GM23338 (cell line): Measurements from ENCODE around the gene TNNI3K. TPM values are rescaled to one million over a fixed set of nuclear protein-coding genes. Genes with fewer than 3 reads are reported as not detected.

Source experiments
- ATAC-seq: fragments of 200-7000 bp; cut with Tn5 transposase; 3 replicates; pipeline ENCODE4 v1.9.1; 2020
- DNase-seq: peaks from one replicate; pipeline ENCODE4 v3.0.0-alpha.2; 2015; ENCODE audit warnings: low spot score
- H2AFZ ChIP-seq: fragments of 200-600 bp; sonication (generic); 2 replicates; pipeline ENCODE4 v1.8.0; 2016; ENCODE audit warnings: antibody characterized with exemption, mild to moderate bottlenecking, moderate library complexity
- H3F3A ChIP-seq: fragments of 200-600 bp; sonication (generic); replicated peaks from 2 replicates; pipeline ENCODE4 v1.8.0; 2017; ENCODE audit warnings: antibody characterized with exemption, mixed run types, low read depth
- H3K27ac ChIP-seq: fragments of 200-600 bp; sonication (generic); 2 replicates; pipeline ENCODE4 v1.6.1; 2016; ENCODE audit warnings: low read depth
- H3K27me3 ChIP-seq: fragments of 200-600 bp; sonication (generic); 2 replicates; pipeline ENCODE4 v1.8.0; 2016; ENCODE audit warnings: mild to moderate bottlenecking, mixed run types, moderate library complexity; ENCODE audit not compliant: insufficient read depth
- H3K36me3 ChIP-seq: fragments of 200-600 bp; sonication (generic); 2 replicates; pipeline ENCODE4 v1.8.0; 2016; ENCODE audit warnings: mild to moderate bottlenecking; ENCODE audit not compliant: insufficient read depth
- H3K4me1 ChIP-seq: fragments of 200-600 bp; sonication (generic); 2 replicates; pipeline ENCODE4 v1.8.0; 2016; ENCODE audit warnings: mild to moderate bottlenecking, moderate library complexity; ENCODE audit not compliant: insufficient read depth
- H3K4me2 ChIP-seq: fragments of 200-600 bp; sonication (generic); 2 replicates; pipeline ENCODE4 v1.7.1; 2017; ENCODE audit warnings: mixed run types
- H3K4me3 ChIP-seq: fragments of 200-600 bp; sonication (generic); 2 replicates; pipeline ENCODE4 v1.6.1; 2016; ENCODE audit warnings: mixed run types
- H3K79me2 ChIP-seq: fragments of 200-600 bp; sonication (generic); replicated peaks from 2 replicates; pipeline ENCODE4 v1.8.0; 2017; ENCODE audit warnings: mild to moderate bottlenecking; ENCODE audit not compliant: insufficient read depth
- H3K9me2 ChIP-seq: fragments of 200-600 bp; sonication (generic); 2 replicates; pipeline ENCODE4 v1.8.0; 2017; ENCODE audit not compliant: insufficient read depth
- H4K20me1 ChIP-seq: fragments of 200-600 bp; sonication (generic); replicated peaks from 2 replicates; pipeline ENCODE4 v1.8.0; 2017; ENCODE audit warnings: mild to moderate bottlenecking; ENCODE audit not compliant: insufficient read depth
- H3K27ac Mint-ChIP-seq: 2 replicates; pipeline ENCODE4 v1.8.0; 2020; ENCODE audit warnings: inconsistent platforms, mild to moderate bottlenecking, moderate library complexity, mixed read lengths
- H3K27me3 Mint-ChIP-seq: 3 replicates; pipeline ENCODE4 v1.8.0; 2022; ENCODE audit warnings: low read depth, mild to moderate bottlenecking, moderate library complexity, mixed read lengths, inconsistent platforms; ENCODE audit not compliant: insufficient read depth, poor library complexity
- H3K36me3 Mint-ChIP-seq: 3 replicates; pipeline ENCODE4 v1.8.0; 2021; ENCODE audit warnings: low read depth, mild to moderate bottlenecking, inconsistent platforms, moderate library complexity, mixed read lengths
- H3K4me1 Mint-ChIP-seq: 3 replicates; pipeline ENCODE4 v1.8.0; 2020; ENCODE audit warnings: mild to moderate bottlenecking, inconsistent platforms, mixed read lengths
- H3K4me3 Mint-ChIP-seq: 3 replicates; pipeline ENCODE4 v1.8.0; 2021; ENCODE audit warnings: moderate library complexity, mild to moderate bottlenecking, inconsistent platforms, mixed read lengths
- H3K9me3 Mint-ChIP-seq: 3 replicates; pipeline ENCODE4 v1.8.0; 2020; ENCODE audit warnings: moderate library complexity, mild to moderate bottlenecking, inconsistent platforms, mixed read lengths
- CREB1 ChIP-seq: fragments of 250-450 bp; sonication (Bioruptor Pico); IDR thresholded peaks from 2 replicates; pipeline ENCODE4 v1.5.0; 2020; ENCODE audit warnings: low read depth, mild to moderate bottlenecking, moderate library complexity
- EZH2 ChIP-seq: fragments of 200-600 bp; sonication (generic); IDR thresholded peaks from one replicate; pipeline ENCODE4 v1.8.0; 2017; ENCODE audit warnings: antibody characterized with exemption, mild to moderate bottlenecking, low read depth; ENCODE audit not compliant: unreplicated experiment
- EZH2phosphoT487 ChIP-seq: fragments of 200-600 bp; sonication (generic); IDR thresholded peaks from one replicate; pipeline ENCODE4 v1.8.1; 2018; ENCODE audit warnings: antibody characterized with exemption; ENCODE audit not compliant: unreplicated experiment
- JUNB ChIP-seq: IDR thresholded peaks from one replicate; pipeline ENCODE4 v1.6.1; 2016; ENCODE audit warnings: antibody characterized with exemption; ENCODE audit not compliant: unreplicated experiment
- NANOG ChIP-seq: IDR thresholded peaks from 2 replicates; pipeline ENCODE4 v1.6.1; 2016; ENCODE audit warnings: antibody characterized with exemption, borderline replicate concordance
- POLR2AphosphoS5 ChIP-seq: IDR thresholded peaks from 2 replicates; pipeline ENCODE4 v1.6.1; 2016; ENCODE audit warnings: antibody characterized with exemption, low read depth
- STAT1 ChIP-seq: IDR thresholded peaks from one replicate; pipeline ENCODE4 v1.6.1; 2016; ENCODE audit warnings: antibody characterized with exemption; ENCODE audit not compliant: unreplicated experiment
- ZNF114 ChIP-seq: fragments of 250-450 bp; sonication (Bioruptor Pico); IDR thresholded peaks from 2 replicates; pipeline ENCODE4 v1.5.0; 2020; ENCODE audit warnings: mild to moderate bottlenecking, moderate library complexity
- ZNF331 ChIP-seq: fragments of 250-450 bp; sonication (Bioruptor Pico); IDR thresholded peaks from 2 replicates; pipeline ENCODE4 v1.5.0; 2020; ENCODE audit warnings: low read depth, mild to moderate bottlenecking, moderate library complexity
- polyA plus RNA-seq: library from polyadenylated mRNA; unstranded; fragments of >200 nt; fragmentation: Nextera tagmentation; extraction: Ambion mirVana; gene quantifications from 2 replicates; pipeline ENCODE4 v1.2.1, GENCODE V29; 2016
- total RNA-seq: library from RNA; depleted of rRNA; stranded (reverse); fragments of >200 nt; shearing (Covaris generic); gene quantifications from 2 replicates; pipeline ENCODE4 v1.2.3, GENCODE V29; 2014
- TF ChIP-seq, protein P1 (sequence below): fragments of 250-450 bp; sonication (Bioruptor Pico); IDR thresholded peaks from 2 replicates; pipeline ENCODE4 v1.5.0; 2020; ENCODE audit warnings: mild to moderate bottlenecking, moderate library complexity
- TF ChIP-seq, protein P2 (sequence below): IDR thresholded peaks from one replicate; pipeline ENCODE4 v1.6.1; 2018; ENCODE audit warnings: antibody characterized with exemption; ENCODE audit not compliant: unreplicated experiment
- TF ChIP-seq, protein P3 (sequence below): IDR thresholded peaks from 2 replicates; pipeline ENCODE4 v1.6.1; 2016; ENCODE audit warnings: antibody characterized with exemption
- TF ChIP-seq, protein P4 (sequence below), 2 experiments: fragments of 200-600 bp in 1 of 2; sonication (generic) in 1 of 2; conservative IDR thresholded peaks; 2 replicates each; pipeline versions ENCODE4 v1.5.1 to v1.6.1; 2016 to 2017; ENCODE audit warnings: antibody characterized with exemption in 2 of 2, low read depth in 2 of 2, mild to moderate bottlenecking in 2 of 2, moderate library complexity in 1 of 2

TNNI3K gene
- total and polyA plus RNA-seq, 2 experiments from 2014 or later: not detected

DNA sequence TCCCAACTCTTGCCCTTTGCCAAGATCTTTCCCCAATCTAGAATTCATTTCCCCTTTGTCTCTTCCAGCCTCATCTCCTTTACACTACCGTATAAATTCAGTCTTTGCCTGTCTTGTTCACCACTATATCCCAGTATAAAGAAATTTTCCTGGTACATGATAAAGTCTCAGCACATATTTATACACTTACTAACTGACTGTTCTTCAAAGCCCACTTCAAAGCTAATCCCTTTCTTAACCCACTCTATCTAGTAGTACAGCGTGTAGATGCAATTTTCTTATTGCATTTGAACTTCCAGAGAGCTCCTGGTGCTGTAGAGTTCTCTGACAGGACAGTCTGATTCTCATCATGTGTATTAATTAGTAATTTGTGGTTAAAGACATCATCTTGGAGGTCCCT lies 199.1 kb downstream of the TNNI3K start:
- H3K27me3 Mint-ChIP-seq: no peaks in the 10 kb centered on the region
- no peaks in the 10 kb centered on the region for H3K4me1 Mint-ChIP-seq
- H3K9me3 Mint-ChIP-seq: no peaks in the 10 kb centered on the region

More for the DNA sequence above, 199.1 kb downstream of the TNNI3K start:
- Mint-ChIP-seq H3K4me3 (no peak overlapping the region), H3K36me3 (no peaks in the 10 kb centered on the region), H3K27ac (no peak overlapping the region)
- TF ChIP-seq ZNF331 (CRISPR knock-in tag) (no peak), EZH2 (no peak), POLR2AphosphoS5 (no peak), CREB1 (CRISPR knock-in tag) (no peak), ZNF114 (no peak), JUNB (no peak), NANOG (no peak), STAT1 (no peak), EZH2phosphoT487 (no peak)
- TF ChIP-seq, protein P1, sequence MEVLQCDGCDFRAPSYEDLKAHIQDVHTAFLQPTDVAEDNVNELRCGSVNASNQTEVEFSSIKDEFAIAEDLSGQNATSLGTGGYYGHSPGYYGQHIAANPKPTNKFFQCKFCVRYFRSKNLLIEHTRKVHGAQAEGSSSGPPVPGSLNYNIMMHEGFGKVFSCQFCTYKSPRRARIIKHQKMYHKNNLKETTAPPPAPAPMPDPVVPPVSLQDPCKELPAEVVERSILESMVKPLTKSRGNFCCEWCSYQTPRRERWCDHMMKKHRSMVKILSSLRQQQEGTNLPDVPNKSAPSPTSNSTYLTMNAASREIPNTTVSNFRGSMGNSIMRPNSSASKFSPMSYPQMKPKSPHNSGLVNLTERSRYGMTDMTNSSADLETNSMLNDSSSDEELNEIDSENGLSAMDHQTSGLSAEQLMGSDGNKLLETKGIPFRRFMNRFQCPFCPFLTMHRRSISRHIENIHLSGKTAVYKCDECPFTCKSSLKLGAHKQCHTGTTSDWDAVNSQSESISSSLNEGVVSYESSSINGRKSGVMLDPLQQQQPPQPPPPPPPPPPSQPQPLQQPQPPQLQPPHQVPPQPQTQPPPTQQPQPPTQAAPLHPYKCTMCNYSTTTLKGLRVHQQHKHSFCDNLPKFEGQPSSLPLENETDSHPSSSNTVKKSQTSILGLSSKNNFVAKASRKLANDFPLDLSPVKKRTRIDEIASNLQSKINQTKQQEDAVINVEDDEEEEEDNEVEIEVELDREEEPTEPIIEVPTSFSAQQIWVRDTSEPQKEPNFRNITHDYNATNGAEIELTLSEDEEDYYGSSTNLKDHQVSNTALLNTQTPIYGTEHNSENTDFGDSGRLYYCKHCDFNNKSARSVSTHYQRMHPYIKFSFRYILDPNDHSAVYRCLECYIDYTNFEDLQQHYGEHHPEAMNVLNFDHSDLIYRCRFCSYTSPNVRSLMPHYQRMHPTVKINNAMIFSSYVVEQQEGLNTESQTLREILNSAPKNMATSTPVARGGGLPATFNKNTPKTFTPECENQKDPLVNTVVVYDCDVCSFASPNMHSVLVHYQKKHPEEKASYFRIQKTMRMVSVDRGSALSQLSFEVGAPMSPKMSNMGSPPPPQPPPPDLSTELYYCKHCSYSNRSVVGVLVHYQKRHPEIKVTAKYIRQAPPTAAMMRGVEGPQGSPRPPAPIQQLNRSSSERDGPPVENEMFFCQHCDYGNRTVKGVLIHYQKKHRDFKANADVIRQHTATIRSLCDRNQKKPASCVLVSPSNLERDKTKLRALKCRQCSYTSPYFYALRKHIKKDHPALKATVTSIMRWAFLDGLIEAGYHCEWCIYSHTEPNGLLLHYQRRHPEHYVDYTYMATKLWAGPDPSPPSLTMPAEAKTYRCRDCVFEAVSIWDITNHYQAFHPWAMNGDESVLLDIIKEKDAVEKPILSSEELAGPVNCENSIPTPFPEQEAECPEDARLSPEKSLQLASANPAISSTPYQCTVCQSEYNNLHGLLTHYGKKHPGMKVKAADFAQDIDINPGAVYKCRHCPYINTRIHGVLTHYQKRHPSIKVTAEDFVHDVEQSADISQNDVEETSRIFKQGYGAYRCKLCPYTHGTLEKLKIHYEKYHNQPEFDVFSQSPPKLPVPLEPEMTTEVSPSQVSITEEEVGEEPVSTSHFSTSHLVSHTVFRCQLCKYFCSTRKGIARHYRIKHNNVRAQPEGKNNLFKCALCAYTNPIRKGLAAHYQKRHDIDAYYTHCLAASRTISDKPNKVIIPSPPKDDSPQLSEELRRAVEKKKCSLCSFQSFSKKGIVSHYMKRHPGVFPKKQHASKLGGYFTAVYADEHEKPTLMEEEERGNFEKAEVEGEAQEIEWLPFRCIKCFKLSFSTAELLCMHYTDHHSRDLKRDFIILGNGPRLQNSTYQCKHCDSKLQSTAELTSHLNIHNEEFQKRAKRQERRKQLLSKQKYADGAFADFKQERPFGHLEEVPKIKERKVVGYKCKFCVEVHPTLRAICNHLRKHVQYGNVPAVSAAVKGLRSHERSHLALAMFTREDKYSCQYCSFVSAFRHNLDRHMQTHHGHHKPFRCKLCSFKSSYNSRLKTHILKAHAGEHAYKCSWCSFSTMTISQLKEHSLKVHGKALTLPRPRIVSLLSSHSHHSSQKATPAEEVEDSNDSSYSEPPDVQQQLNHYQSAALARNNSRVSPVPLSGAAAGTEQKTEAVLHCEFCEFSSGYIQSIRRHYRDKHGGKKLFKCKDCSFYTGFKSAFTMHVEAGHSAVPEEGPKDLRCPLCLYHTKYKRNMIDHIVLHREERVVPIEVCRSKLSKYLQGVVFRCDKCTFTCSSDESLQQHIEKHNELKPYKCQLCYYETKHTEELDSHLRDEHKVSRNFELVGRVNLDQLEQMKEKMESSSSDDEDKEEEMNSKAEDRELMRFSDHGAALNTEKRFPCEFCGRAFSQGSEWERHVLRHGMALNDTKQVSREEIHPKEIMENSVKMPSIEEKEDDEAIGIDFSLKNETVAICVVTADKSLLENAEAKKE: no peak
- TF ChIP-seq, protein P2, sequence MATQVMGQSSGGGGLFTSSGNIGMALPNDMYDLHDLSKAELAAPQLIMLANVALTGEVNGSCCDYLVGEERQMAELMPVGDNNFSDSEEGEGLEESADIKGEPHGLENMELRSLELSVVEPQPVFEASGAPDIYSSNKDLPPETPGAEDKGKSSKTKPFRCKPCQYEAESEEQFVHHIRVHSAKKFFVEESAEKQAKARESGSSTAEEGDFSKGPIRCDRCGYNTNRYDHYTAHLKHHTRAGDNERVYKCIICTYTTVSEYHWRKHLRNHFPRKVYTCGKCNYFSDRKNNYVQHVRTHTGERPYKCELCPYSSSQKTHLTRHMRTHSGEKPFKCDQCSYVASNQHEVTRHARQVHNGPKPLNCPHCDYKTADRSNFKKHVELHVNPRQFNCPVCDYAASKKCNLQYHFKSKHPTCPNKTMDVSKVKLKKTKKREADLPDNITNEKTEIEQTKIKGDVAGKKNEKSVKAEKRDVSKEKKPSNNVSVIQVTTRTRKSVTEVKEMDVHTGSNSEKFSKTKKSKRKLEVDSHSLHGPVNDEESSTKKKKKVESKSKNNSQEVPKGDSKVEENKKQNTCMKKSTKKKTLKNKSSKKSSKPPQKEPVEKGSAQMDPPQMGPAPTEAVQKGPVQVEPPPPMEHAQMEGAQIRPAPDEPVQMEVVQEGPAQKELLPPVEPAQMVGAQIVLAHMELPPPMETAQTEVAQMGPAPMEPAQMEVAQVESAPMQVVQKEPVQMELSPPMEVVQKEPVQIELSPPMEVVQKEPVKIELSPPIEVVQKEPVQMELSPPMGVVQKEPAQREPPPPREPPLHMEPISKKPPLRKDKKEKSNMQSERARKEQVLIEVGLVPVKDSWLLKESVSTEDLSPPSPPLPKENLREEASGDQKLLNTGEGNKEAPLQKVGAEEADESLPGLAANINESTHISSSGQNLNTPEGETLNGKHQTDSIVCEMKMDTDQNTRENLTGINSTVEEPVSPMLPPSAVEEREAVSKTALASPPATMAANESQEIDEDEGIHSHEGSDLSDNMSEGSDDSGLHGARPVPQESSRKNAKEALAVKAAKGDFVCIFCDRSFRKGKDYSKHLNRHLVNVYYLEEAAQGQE: no peak
- TF ChIP-seq, protein P3, sequence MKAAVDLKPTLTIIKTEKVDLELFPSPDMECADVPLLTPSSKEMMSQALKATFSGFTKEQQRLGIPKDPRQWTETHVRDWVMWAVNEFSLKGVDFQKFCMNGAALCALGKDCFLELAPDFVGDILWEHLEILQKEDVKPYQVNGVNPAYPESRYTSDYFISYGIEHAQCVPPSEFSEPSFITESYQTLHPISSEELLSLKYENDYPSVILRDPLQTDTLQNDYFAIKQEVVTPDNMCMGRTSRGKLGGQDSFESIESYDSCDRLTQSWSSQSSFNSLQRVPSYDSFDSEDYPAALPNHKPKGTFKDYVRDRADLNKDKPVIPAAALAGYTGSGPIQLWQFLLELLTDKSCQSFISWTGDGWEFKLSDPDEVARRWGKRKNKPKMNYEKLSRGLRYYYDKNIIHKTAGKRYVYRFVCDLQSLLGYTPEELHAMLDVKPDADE: no peak
- TF ChIP-seq, protein P4, sequence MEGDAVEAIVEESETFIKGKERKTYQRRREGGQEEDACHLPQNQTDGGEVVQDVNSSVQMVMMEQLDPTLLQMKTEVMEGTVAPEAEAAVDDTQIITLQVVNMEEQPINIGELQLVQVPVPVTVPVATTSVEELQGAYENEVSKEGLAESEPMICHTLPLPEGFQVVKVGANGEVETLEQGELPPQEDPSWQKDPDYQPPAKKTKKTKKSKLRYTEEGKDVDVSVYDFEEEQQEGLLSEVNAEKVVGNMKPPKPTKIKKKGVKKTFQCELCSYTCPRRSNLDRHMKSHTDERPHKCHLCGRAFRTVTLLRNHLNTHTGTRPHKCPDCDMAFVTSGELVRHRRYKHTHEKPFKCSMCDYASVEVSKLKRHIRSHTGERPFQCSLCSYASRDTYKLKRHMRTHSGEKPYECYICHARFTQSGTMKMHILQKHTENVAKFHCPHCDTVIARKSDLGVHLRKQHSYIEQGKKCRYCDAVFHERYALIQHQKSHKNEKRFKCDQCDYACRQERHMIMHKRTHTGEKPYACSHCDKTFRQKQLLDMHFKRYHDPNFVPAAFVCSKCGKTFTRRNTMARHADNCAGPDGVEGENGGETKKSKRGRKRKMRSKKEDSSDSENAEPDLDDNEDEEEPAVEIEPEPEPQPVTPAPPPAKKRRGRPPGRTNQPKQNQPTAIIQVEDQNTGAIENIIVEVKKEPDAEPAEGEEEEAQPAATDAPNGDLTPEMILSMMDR (conservative IDR thresholded peaks at IDR 0.05; ENCODE audit: low read depth in 2 of 2): no peak
- DNase-seq: no peak
- H2AFZ ChIP-seq: no peak overlapping the region
- H4K20me1 ChIP-seq: no peaks in the 10 kb centered on the region
- no peaks in the 10 kb centered on the region for H3K79me2 ChIP-seq
- no peak overlapping the region for H3K27ac ChIP-seq
- no peak overlapping the region for H3K4me3 ChIP-seq
- no peaks in the 10 kb centered on the region for H3K36me3 ChIP-seq
- no peaks in the 10 kb centered on the region for H3K4me1 ChIP-seq
- no peak for ATAC-seq
- no peaks in the 10 kb centered on the region for H3K27me3 ChIP-seq
- H3K4me2 ChIP-seq: no peak overlapping the region
- H3K9me2 ChIP-seq: no peaks in the 10 kb centered on the region
- H3F3A ChIP-seq: no peaks in the 10 kb centered on the region
